H9 (cell line): ENCODE results near the gene COMP. TPM values are rescaled to one million over a fixed set of nuclear protein-coding genes. Genes with fewer than 3 reads are reported as not detected.

Source experiments
- DNase-seq: peaks from one replicate; pipeline ENCODE4 v3.0.0-alpha.2; 2017
- H2AFZ ChIP-seq: one replicate; pipeline ENCODE4 v1.6.1; 2013; ENCODE audit warnings: mild to moderate bottlenecking, low read length, control low read depth, moderate library complexity
- H2AK5ac ChIP-seq: 2 replicates; pipeline ENCODE4 v1.6.1; 2013; ENCODE audit warnings: low read length, control low read depth, mixed read lengths; ENCODE audit not compliant: insufficient read length
- H2BK120ac ChIP-seq: one replicate; pipeline ENCODE4 v1.6.1; 2013; ENCODE audit warnings: low read depth, mild to moderate bottlenecking, low read length, control low read depth, inconsistent platforms; ENCODE audit not compliant: poor library complexity, severe bottlenecking
- H2BK12ac ChIP-seq: 2 replicates; pipeline ENCODE4 v1.6.1; 2013; ENCODE audit warnings: low read length, control low read depth, mixed read lengths, low read depth; ENCODE audit not compliant: insufficient read length
- H2BK15ac ChIP-seq: 2 replicates; pipeline ENCODE4 v1.6.1; 2013; ENCODE audit warnings: low read depth, low read length, control low read depth
- H2BK20ac ChIP-seq: one replicate; pipeline ENCODE4 v1.6.1; 2013; ENCODE audit warnings: low read depth, mild to moderate bottlenecking, low read length, control low read depth, inconsistent platforms; ENCODE audit not compliant: poor library complexity, severe bottlenecking
- H2BK5ac ChIP-seq: 2 replicates; pipeline ENCODE4 v1.6.1; 2013; ENCODE audit warnings: low read length, control low read depth, mixed read lengths; ENCODE audit not compliant: insufficient read length
- H3K14ac ChIP-seq: 2 replicates; pipeline ENCODE4 v1.6.1; 2013; ENCODE audit warnings: low read length, control low read depth; ENCODE audit not compliant: insufficient read depth
- H3K18ac ChIP-seq: 2 replicates; pipeline ENCODE4 v1.6.1; 2013; ENCODE audit warnings: low read depth, mild to moderate bottlenecking, mixed read lengths, low read length, control low read depth; ENCODE audit not compliant: insufficient read length
- H3K23ac ChIP-seq: 2 replicates; pipeline ENCODE4 v1.6.1; 2013; ENCODE audit warnings: low read length, control low read depth, mixed read lengths, low read depth; ENCODE audit not compliant: insufficient read length
- H3K23me2 ChIP-seq: 2 replicates; pipeline ENCODE4 v1.6.1; 2013; ENCODE audit warnings: low read depth, mild to moderate bottlenecking, mixed read lengths, low read length, control low read depth; ENCODE audit not compliant: insufficient read length, poor library complexity, severe bottlenecking
- H3K27ac ChIP-seq: 2 replicates; pipeline ENCODE4 v1.5.1; 2013; ENCODE audit warnings: low read length, control low read depth, mixed read lengths, low read depth; ENCODE audit not compliant: insufficient read length
- H3K27me3 ChIP-seq: 2 replicates; pipeline ENCODE4 v1.6.1; 2013; ENCODE audit warnings: low read length, control low read depth, inconsistent platforms; ENCODE audit not compliant: insufficient read depth
- H3K4ac ChIP-seq: 2 replicates; pipeline ENCODE4 v1.6.1; 2013; ENCODE audit warnings: low read depth, mild to moderate bottlenecking, control low read depth, inconsistent platforms, low read length, moderate library complexity
- H3K4me1 ChIP-seq: 2 replicates; pipeline ENCODE4 v1.6.1; 2013; ENCODE audit warnings: low read length, control low read depth, inconsistent platforms; ENCODE audit not compliant: insufficient read depth
- H3K4me2 ChIP-seq: 2 replicates; pipeline ENCODE4 v1.6.1; 2013; ENCODE audit warnings: low read length, control low read depth, mixed read lengths; ENCODE audit not compliant: insufficient read length, insufficient read depth
- H3K56ac ChIP-seq: 2 replicates; pipeline ENCODE4 v1.6.1; 2013; ENCODE audit warnings: low read depth, mild to moderate bottlenecking, mixed read lengths, low read length, control low read depth; ENCODE audit not compliant: insufficient read length
- H3K79me1 ChIP-seq: 2 replicates; pipeline ENCODE4 v1.6.1; 2013; ENCODE audit warnings: low read depth, mild to moderate bottlenecking, moderate library complexity, low read length, control low read depth, inconsistent platforms; ENCODE audit not compliant: insufficient read depth, poor library complexity, severe bottlenecking
- H3K79me2 ChIP-seq: 2 replicates; pipeline ENCODE4 v1.6.1; 2013; ENCODE audit warnings: low read length, control low read depth, inconsistent platforms; ENCODE audit not compliant: insufficient read depth
- H3K9ac ChIP-seq: 2 replicates; pipeline ENCODE4 v1.6.1; 2013; ENCODE audit warnings: low read length, control low read depth, mixed read lengths; ENCODE audit not compliant: insufficient read length; ENCODE audit errors: extremely low read depth
- H3K9me3 ChIP-seq: one replicate; pipeline ENCODE4 v1.6.1; 2013; ENCODE audit warnings: low read depth, low read length, inconsistent platforms; ENCODE audit not compliant: control insufficient read depth
- H3T11ph ChIP-seq: one replicate; pipeline ENCODE4 v1.6.1; 2013; ENCODE audit warnings: mild to moderate bottlenecking, low read length, control low read depth, inconsistent platforms
- H4K20me1 ChIP-seq: one replicate; pipeline ENCODE4 v1.6.1; 2013; ENCODE audit not compliant: control insufficient read depth, insufficient read length, insufficient read depth
- H4K5ac ChIP-seq: 2 replicates; pipeline ENCODE4 v1.6.1; 2013; ENCODE audit warnings: low read depth, mild to moderate bottlenecking, mixed read lengths, low read length, control low read depth; ENCODE audit not compliant: insufficient read length
- H4K8ac ChIP-seq: replicated peaks from 2 replicates; pipeline ENCODE4 v1.6.1; 2013; ENCODE audit warnings: low read length, control low read depth, mixed read lengths, low read depth; ENCODE audit not compliant: insufficient read length
- H4K91ac ChIP-seq: 2 replicates; pipeline ENCODE4 v1.6.1; 2013; ENCODE audit warnings: low read depth, mild to moderate bottlenecking, moderate library complexity, mixed read lengths, low read length, control low read depth; ENCODE audit not compliant: insufficient read length
- H3K27ac Mint-ChIP-seq, 3 experiments: 2 replicates in 2 of 3; 3 replicates in 1 of 3; pipeline ENCODE4 v1.8.0; 2020 to 2021; ENCODE audit warnings: mixed read lengths in 3 of 3, mild to moderate bottlenecking in 1 of 3, moderate library complexity in 1 of 3
- H3K27me3 Mint-ChIP-seq: 2 replicates; pipeline ENCODE4 v1.8.0; 2021; ENCODE audit warnings: low read depth, mild to moderate bottlenecking, moderate library complexity, mixed read lengths
- H3K36me3 Mint-ChIP-seq, 3 experiments: 2 replicates in 2 of 3; 3 replicates in 1 of 3; pipeline ENCODE4 v1.8.0; 2020 to 2021; ENCODE audit warnings: low read depth in 3 of 3, mixed read lengths in 3 of 3; ENCODE audit not compliant: insufficient read depth in 1 of 3
- H3K4me1 Mint-ChIP-seq, 2 experiments: 2 replicates each; pipeline ENCODE4 v1.8.0; 2020; ENCODE audit warnings: mixed read lengths in 2 of 2
- H3K4me3 Mint-ChIP-seq, 2 experiments: 2 replicates in 1 of 2; 3 replicates in 1 of 2; pipeline ENCODE4 v1.8.0; 2020 to 2021; ENCODE audit warnings: mild to moderate bottlenecking in 2 of 2, mixed read lengths in 2 of 2, moderate library complexity in 1 of 2
- H3K9me3 Mint-ChIP-seq, 2 experiments: 2 replicates in 1 of 2; 3 replicates in 1 of 2; pipeline ENCODE4 v1.8.0; 2020; ENCODE audit warnings: mild to moderate bottlenecking in 2 of 2, mixed read lengths in 2 of 2, moderate library complexity in 1 of 2
- WGBS: extraction: QIAGEN DNeasy Blood & Tissue Kit; methylation state at CpG from one replicate; pipeline ENCODE4 v1.1.7; 2013; ENCODE audit warnings: missing lambda C conversion rate, low lambda C conversion rate, mixed read lengths; ENCODE audit not compliant: insufficient read length; ENCODE audit errors: extremely low coverage; 5-methylcytosine and 5-hydroxymethylcytosine counted together
- total RNA-seq: library from RNA; stranded (reverse); gene quantifications from 2 replicates; pipeline ENCODE4 v1.2.1, GENCODE V29; 2021
- TF ChIP-seq, protein P1 (sequence below): fragments of 200-600 bp; sonication (generic); conservative IDR thresholded peaks from 3 replicates; pipeline ENCODE4 v1.8.0; 2021; ENCODE audit warnings: antibody characterized with exemption, mild to moderate bottlenecking

Gene COMP
- total RNA-seq, 1 experiment from 2014 or later, result 0.15 TPM

DNA sequence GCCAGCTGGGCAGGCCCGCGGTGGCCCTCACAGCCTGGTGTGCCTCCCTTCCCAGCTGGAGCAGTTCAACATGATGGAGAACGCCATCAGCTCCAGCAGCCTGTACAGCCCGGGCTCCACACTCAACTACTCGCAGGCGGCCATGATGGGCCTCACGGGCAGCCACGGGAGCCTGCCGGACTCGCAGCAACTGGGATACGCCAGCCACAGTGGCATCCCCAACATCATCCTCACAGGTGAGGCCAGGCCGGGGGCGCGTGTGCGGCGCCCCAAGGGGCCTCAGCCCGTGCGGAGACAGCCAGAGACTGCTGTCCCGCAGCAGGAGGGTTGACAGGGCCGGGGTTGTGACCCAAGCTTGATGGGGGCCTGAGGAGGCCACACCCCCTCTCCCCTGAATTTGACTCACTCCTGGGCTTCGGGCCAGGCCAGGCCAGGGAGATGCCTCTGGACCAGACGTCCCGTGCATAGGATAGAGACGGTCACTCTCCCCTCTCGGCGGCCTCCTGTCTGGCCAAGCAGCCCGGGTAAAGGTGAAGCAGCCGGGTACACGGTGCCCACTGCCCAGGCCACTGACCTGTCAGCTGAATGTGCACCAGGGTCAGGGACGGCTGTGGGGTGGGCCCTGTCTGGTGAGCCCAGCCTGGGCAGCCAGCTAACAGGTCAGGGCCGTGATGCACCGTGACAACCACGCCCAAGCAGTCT is 15.4 kb downstream of the COMP start:
- Mint-ChIP-seq H3K36me3 (no peaks in the 10 kb centered on the region), H3K4me3 (no peak overlapping the region), H3K27me3 (peaks cover 96% of the 10 kb centered on the region), H3K27ac (no peak overlapping the region), H3K9me3 (no peaks in the 10 kb centered on the region), H3K4me1 (peaks cover 4 to 9% of the 10 kb centered on the region in 2 experiments; a peak in 3 of 4 replicates)
- no peak overlapping the region for H2AFZ ChIP-seq
- no peaks in the 10 kb centered on the region for H3K79me1 ChIP-seq
- no peaks in the 10 kb centered on the region for H3K79me2 ChIP-seq
- no peaks in the 10 kb centered on the region for H3K23me2 ChIP-seq
- no CpG with 5 or more reads among the region's 33 CpGs for WGBS
- no peak overlapping the region for H3K9ac ChIP-seq
- H2BK15ac ChIP-seq, result no peak overlapping the region
- no peak overlapping the region for H2BK5ac ChIP-seq
- no peak overlapping the region for H3K56ac ChIP-seq
- H4K8ac ChIP-seq, result no peak overlapping the region
- H4K20me1 ChIP-seq, result no peaks in the 10 kb centered on the region
- no peak overlapping the region for H3K4me2 ChIP-seq
- no peak overlapping the region for H4K5ac ChIP-seq
- no peak overlapping the region for H3K14ac ChIP-seq
- H3T11ph ChIP-seq, result no peak overlapping the region
- DNase-seq, result no peak
- TF ChIP-seq, protein P1, sequence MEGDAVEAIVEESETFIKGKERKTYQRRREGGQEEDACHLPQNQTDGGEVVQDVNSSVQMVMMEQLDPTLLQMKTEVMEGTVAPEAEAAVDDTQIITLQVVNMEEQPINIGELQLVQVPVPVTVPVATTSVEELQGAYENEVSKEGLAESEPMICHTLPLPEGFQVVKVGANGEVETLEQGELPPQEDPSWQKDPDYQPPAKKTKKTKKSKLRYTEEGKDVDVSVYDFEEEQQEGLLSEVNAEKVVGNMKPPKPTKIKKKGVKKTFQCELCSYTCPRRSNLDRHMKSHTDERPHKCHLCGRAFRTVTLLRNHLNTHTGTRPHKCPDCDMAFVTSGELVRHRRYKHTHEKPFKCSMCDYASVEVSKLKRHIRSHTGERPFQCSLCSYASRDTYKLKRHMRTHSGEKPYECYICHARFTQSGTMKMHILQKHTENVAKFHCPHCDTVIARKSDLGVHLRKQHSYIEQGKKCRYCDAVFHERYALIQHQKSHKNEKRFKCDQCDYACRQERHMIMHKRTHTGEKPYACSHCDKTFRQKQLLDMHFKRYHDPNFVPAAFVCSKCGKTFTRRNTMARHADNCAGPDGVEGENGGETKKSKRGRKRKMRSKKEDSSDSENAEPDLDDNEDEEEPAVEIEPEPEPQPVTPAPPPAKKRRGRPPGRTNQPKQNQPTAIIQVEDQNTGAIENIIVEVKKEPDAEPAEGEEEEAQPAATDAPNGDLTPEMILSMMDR, result no peak
- H3K23ac ChIP-seq, result no peak overlapping the region
- no peak overlapping the region for H2BK120ac ChIP-seq
- peaks cover 64% of the 10 kb centered on the region for H3K27me3 ChIP-seq
- no peaks in the 10 kb centered on the region for H3K9me3 ChIP-seq
- no peak overlapping the region for H3K27ac ChIP-seq
- H2BK20ac ChIP-seq, result no peak overlapping the region
- no peak overlapping the region for H3K4ac ChIP-seq
- H3K4me1 ChIP-seq, result no peaks in the 10 kb centered on the region
- no peak overlapping the region for H2AK5ac ChIP-seq
- H3K18ac ChIP-seq, result no peak overlapping the region
- H2BK12ac ChIP-seq, result no peak overlapping the region
- no peak overlapping the region for H4K91ac ChIP-seq
